A549 (cell line): ENCODE data around the gene CRYZ. TPM values are rescaled to one million over a fixed set of nuclear protein-coding genes. Genes with fewer than 3 reads are reported as not detected.

Source experiments
- ATAC-seq, 2 experiments: fragments of 200-7000 bp in 1 of 2; fragments of >200 bp in 1 of 2; cut with Nextera tagmentation in 1 of 2; cut with Tn5 transposase in 1 of 2; 3 replicates each; pipeline versions ENCODE4 v1.8.0 to v1.9.1; 2018 to 2020; ENCODE audit warnings: mild to moderate bottlenecking in 1 of 2, moderate library complexity in 1 of 2
- CTCF ChIA-PET: fragments of 300-600 bp; sonication (Branson Sonifier 250); formaldehyde crosslinking; extraction: SDS; loops from one replicate; lab custom pipeline; 2021; ENCODE audit warnings: antibody characterized with exemption, inconsistent platforms; lab: Yijun Ruan, JAX
- POLR2A ChIA-PET: fragments of 350-600 bp; formaldehyde crosslinking; extraction: SDS; loops from one replicate; lab custom pipeline; 2021; ENCODE audit warnings: antibody characterized with exemption, inconsistent platforms; lab: Yijun Ruan, JAX
- DNase-seq, 2 experiments: peaks; one replicate each; pipeline versions ENCODE4 v3.0.0 to v3.0.0-alpha.2; 2011 to 2016; ENCODE audit warnings: low read depth in 1 of 2, low spot score in 1 of 2
- FAIRE-seq: peaks from 2 replicates; lab custom pipeline; 2011; peaks lifted over from hg19 to GRCh38; lab: Jason Lieb, UNC
- H3K27ac ChIP-seq, 2 experiments: fragments of >200 bp; sonication (Bioruptor Twin); formaldehyde crosslinking; 3 replicates each; pipeline ENCODE4 v1.5.1; 2016 to 2017
- H3K4me1 ChIP-seq: fragments of >200 bp; sonication (Bioruptor Twin); formaldehyde crosslinking; 3 replicates; pipeline ENCODE4 v1.6.1; 2016
- H3K4me2 ChIP-seq: fragments of >200 bp; sonication (Bioruptor Twin); formaldehyde crosslinking; 3 replicates; pipeline ENCODE4 v1.6.1; 2016
- H3K4me3 ChIP-seq: fragments of >200 bp; sonication (Bioruptor Twin); formaldehyde crosslinking; 3 replicates; pipeline ENCODE4 v1.5.1; 2016
- H3K9me3 ChIP-seq: fragments of >200 bp; sonication (Bioruptor Twin); formaldehyde crosslinking; 3 replicates; pipeline ENCODE4 v1.6.1; 2016
- BHLHE40 ChIP-seq: IDR thresholded peaks from 2 replicates; pipeline ENCODE4 v1.6.1; 2012; ENCODE audit warnings: low read depth, low read length, inconsistent platforms
- CBX2 ChIP-seq: fragments of 200-600 bp; sonication (generic); IDR thresholded peaks from 2 replicates; pipeline ENCODE4 v1.6.1; 2016; ENCODE audit warnings: low read depth, mild to moderate bottlenecking, borderline replicate concordance
- ESRRA ChIP-seq: fragments of 150-350 bp; IDR thresholded peaks from 2 replicates; pipeline ENCODE4 v1.6.1; 2014; ENCODE audit warnings: mild to moderate bottlenecking, low read length, borderline replicate concordance
- FOXS1 ChIP-seq: fragments of 250-450 bp; sonication (Bioruptor Pico); IDR thresholded peaks from 2 replicates; pipeline ENCODE4 v1.5.0; 2020; ENCODE audit warnings: mild to moderate bottlenecking, moderate library complexity
- HDAC2 ChIP-seq: fragments of 200-600 bp; sonication (generic); IDR thresholded peaks from 2 replicates; pipeline ENCODE4 v1.6.1; 2016
- HOXA7 ChIP-seq: fragments of 250-450 bp; sonication (Bioruptor Pico); IDR thresholded peaks from 2 replicates; pipeline ENCODE4 v1.5.0; 2020; ENCODE audit warnings: mild to moderate bottlenecking, moderate library complexity
- JUN ChIP-seq, 2 experiments: fragments of >200 bp; sonication (Bioruptor Twin); formaldehyde crosslinking; IDR thresholded peaks; 2 replicates in 1 of 2; 3 replicates in 1 of 2; pipeline ENCODE4 v1.6.1; 2016 to 2017
- MAFK ChIP-seq: fragments of 450-650 bp; IDR thresholded peaks from 2 replicates; pipeline ENCODE4 v1.6.1; 2014; ENCODE audit not compliant: partially characterized antibody
- MAZ ChIP-seq: fragments of 150-350 bp; IDR thresholded peaks from 2 replicates; pipeline ENCODE4 v1.6.1; 2014; ENCODE audit warnings: antibody characterized with exemption, low read depth, low read length, borderline replicate concordance
- MYC ChIP-seq: IDR thresholded peaks from 2 replicates; pipeline ENCODE4 v1.6.1; 2012; ENCODE audit warnings: mild to moderate bottlenecking, inconsistent platforms, low read length, improper control_type of control experiment, borderline replicate concordance
- NPAS2 ChIP-seq: fragments of 250-450 bp; sonication (Bioruptor Pico); IDR thresholded peaks from 2 replicates; pipeline ENCODE4 v1.8.0; 2022; ENCODE audit warnings: mild to moderate bottlenecking, moderate library complexity, borderline replicate concordance
- POLR2AphosphoS2 ChIP-seq: conservative IDR thresholded peaks from 2 replicates; pipeline ENCODE4 v1.6.1; 2012; ENCODE audit warnings: low read length, improper control_type of control experiment, inconsistent platforms
- RAD21 ChIP-seq, 2 experiments: fragments of >200 bp in 1 of 2; sonication (Bioruptor Twin) in 1 of 2; formaldehyde crosslinking in 1 of 2; IDR thresholded peaks in 1 of 2; conservative IDR thresholded peaks in 1 of 2; 2 replicates in 1 of 2; 3 replicates in 1 of 2; pipeline ENCODE4 v1.6.1; 2012 to 2018; ENCODE audit warnings: inconsistent platforms in 1 of 2
- RARB ChIP-seq: fragments of 250-450 bp; sonication (Bioruptor Pico); IDR thresholded peaks from 2 replicates; pipeline ENCODE4 v1.8.0; 2021; ENCODE audit warnings: mild to moderate bottlenecking, moderate library complexity
- RNF2 ChIP-seq: fragments of 200-600 bp; sonication (generic); IDR thresholded peaks from 2 replicates; pipeline ENCODE4 v1.6.1; 2016; ENCODE audit warnings: low read depth, mild to moderate bottlenecking, antibody characterized with exemption, moderate library complexity, borderline replicate concordance
- SMC3 ChIP-seq: fragments of >200 bp; sonication (Bioruptor Twin); formaldehyde crosslinking; IDR thresholded peaks from 3 replicates; pipeline ENCODE4 v1.6.1; 2018; ENCODE audit warnings: inconsistent platforms
- TP53 ChIP-seq: fragments of 250-450 bp; sonication (Bioruptor Pico); IDR thresholded peaks from 2 replicates; pipeline ENCODE4 v1.5.0; 2021; ENCODE audit warnings: mild to moderate bottlenecking, moderate library complexity
- ZC3H11A ChIP-seq: fragments of 450-650 bp; IDR thresholded peaks from 2 replicates; pipeline ENCODE4 v1.6.1; 2014; ENCODE audit warnings: antibody characterized with exemption, mild to moderate bottlenecking
- ZNF302 ChIP-seq: fragments of 250-450 bp; sonication (Bioruptor Pico); IDR thresholded peaks from 2 replicates; pipeline ENCODE4 v1.9.0; 2021; ENCODE audit warnings: inconsistent platforms, mild to moderate bottlenecking, moderate library complexity
- ZSCAN20 ChIP-seq: fragments of 250-450 bp; sonication (Bioruptor Pico); IDR thresholded peaks from 2 replicates; pipeline ENCODE4 v1.8.0; 2022; ENCODE audit warnings: mild to moderate bottlenecking, moderate library complexity
- WGBS: methylation state at CpG from one replicate; pipeline ENCODE4 v1.1.6; 2017; ENCODE audit errors: missing lambda C conversion rate; 5-methylcytosine and 5-hydroxymethylcytosine counted together
- polyA plus RNA-seq, 4 experiments: library from polyadenylated mRNA; depleted of rRNA in 3 of 4; stranded (reverse); fragments of >200 nt; fragmentation: RNase III in 1 of 4; extraction: RNeasy Plus Mini Kit Qiagen cat#74134 plus additional on column Dnase treatment in 1 of 4; gene quantifications; 2 replicates in 3 of 4; 3 replicates in 1 of 4; pipeline ENCODE4 v1.2.3, GENCODE V29; 2011 to 2017
- TF ChIP-seq, protein P1 (sequence below): fragments of 450-650 bp; IDR thresholded peaks from 2 replicates; pipeline ENCODE4 v1.6.1; 2014; ENCODE audit warnings: antibody characterized with exemption
- TF ChIP-seq, protein P2 (sequence below): fragments of 200-600 bp; sonication (generic); IDR thresholded peaks from 2 replicates; pipeline ENCODE4 v1.6.1; 2016; ENCODE audit warnings: antibody characterized with exemption, mild to moderate bottlenecking, moderate library complexity
- TF ChIP-seq, protein P3 (sequence below): fragments of >200 bp; sonication (Bioruptor Twin); formaldehyde crosslinking; IDR thresholded peaks from 3 replicates; pipeline ENCODE4 v1.5.1; 2016
- TF ChIP-seq, protein P4 (sequence below): IDR thresholded peaks from 2 replicates; pipeline ENCODE4 v1.6.1; 2012; ENCODE audit warnings: low read depth, borderline replicate concordance
- TF ChIP-seq, protein P5 (sequence below): fragments of >200 bp; sonication (Bioruptor Twin); formaldehyde crosslinking; IDR thresholded peaks from 3 replicates; pipeline ENCODE4 v1.6.1; 2016

Gene CRYZ
- polyA plus RNA-seq, 2 of the 4 experiments (the other 2 are of a cell fraction) = 99.1 to 159 TPM

DNA sequence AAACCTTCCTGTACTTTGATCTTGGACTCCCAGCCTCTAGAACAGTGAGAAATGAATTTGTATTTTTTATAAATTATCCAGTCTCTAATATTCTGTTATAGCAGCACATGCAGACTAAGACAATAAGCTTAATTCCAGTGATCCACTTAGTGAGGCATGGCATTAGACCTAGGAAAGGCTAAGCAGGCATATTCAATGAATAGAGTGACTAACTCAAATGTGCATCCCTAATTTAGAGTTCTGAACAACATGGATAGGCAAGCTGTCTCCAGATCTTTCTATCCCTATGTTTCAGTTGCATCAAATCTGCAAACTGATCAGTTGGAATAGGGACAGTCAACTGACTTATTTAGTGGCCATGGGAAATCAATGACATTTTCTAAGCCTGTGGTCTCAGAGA, 54.9 kb downstream of the CRYZ start:
- Histone ChIP-seq H3K4me2 (no peak overlapping the region), H3K27ac (no peak overlapping the region), H3K9me3 (no peaks in the 10 kb centered on the region), H3K4me1 (no peaks in the 10 kb centered on the region), H3K4me3 (no peak overlapping the region)
- FAIRE-seq (no peak), ATAC-seq (no peak), DNase-seq (no peak)
- ChIA-PET CTCF (no interaction called here), POLR2A (no interaction called here)
- TF ChIP-seq TP53 (CRISPR knock-in tag) (no peak), MYC (no peak), FOXS1 (CRISPR knock-in tag) (no peak), HDAC2 (no peak), ZSCAN20 (CRISPR knock-in tag) (no peak), SMC3 (no peak), HOXA7 (CRISPR knock-in tag) (no peak), RARB (CRISPR knock-in tag) (no peak), JUN (IDR thresholded peaks at IDR 0.05) (no peak), BHLHE40 (no peak), RAD21 (conservative IDR thresholded peaks at IDR 0.05 in 1 of 2, IDR thresholded peaks at IDR 0.05 in 1 of 2) (no peak), ESRRA (no peak), POLR2AphosphoS2 (no peak)
- TF ChIP-seq, protein P1, sequence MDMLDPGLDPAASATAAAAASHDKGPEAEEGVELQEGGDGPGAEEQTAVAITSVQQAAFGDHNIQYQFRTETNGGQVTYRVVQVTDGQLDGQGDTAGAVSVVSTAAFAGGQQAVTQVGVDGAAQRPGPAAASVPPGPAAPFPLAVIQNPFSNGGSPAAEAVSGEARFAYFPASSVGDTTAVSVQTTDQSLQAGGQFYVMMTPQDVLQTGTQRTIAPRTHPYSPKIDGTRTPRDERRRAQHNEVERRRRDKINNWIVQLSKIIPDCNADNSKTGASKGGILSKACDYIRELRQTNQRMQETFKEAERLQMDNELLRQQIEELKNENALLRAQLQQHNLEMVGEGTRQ = no peak
- TF ChIP-seq, protein P2, sequence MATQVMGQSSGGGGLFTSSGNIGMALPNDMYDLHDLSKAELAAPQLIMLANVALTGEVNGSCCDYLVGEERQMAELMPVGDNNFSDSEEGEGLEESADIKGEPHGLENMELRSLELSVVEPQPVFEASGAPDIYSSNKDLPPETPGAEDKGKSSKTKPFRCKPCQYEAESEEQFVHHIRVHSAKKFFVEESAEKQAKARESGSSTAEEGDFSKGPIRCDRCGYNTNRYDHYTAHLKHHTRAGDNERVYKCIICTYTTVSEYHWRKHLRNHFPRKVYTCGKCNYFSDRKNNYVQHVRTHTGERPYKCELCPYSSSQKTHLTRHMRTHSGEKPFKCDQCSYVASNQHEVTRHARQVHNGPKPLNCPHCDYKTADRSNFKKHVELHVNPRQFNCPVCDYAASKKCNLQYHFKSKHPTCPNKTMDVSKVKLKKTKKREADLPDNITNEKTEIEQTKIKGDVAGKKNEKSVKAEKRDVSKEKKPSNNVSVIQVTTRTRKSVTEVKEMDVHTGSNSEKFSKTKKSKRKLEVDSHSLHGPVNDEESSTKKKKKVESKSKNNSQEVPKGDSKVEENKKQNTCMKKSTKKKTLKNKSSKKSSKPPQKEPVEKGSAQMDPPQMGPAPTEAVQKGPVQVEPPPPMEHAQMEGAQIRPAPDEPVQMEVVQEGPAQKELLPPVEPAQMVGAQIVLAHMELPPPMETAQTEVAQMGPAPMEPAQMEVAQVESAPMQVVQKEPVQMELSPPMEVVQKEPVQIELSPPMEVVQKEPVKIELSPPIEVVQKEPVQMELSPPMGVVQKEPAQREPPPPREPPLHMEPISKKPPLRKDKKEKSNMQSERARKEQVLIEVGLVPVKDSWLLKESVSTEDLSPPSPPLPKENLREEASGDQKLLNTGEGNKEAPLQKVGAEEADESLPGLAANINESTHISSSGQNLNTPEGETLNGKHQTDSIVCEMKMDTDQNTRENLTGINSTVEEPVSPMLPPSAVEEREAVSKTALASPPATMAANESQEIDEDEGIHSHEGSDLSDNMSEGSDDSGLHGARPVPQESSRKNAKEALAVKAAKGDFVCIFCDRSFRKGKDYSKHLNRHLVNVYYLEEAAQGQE = no peak
- TF ChIP-seq, protein P3, sequence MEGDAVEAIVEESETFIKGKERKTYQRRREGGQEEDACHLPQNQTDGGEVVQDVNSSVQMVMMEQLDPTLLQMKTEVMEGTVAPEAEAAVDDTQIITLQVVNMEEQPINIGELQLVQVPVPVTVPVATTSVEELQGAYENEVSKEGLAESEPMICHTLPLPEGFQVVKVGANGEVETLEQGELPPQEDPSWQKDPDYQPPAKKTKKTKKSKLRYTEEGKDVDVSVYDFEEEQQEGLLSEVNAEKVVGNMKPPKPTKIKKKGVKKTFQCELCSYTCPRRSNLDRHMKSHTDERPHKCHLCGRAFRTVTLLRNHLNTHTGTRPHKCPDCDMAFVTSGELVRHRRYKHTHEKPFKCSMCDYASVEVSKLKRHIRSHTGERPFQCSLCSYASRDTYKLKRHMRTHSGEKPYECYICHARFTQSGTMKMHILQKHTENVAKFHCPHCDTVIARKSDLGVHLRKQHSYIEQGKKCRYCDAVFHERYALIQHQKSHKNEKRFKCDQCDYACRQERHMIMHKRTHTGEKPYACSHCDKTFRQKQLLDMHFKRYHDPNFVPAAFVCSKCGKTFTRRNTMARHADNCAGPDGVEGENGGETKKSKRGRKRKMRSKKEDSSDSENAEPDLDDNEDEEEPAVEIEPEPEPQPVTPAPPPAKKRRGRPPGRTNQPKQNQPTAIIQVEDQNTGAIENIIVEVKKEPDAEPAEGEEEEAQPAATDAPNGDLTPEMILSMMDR = no peak
- TF ChIP-seq, protein P4, sequence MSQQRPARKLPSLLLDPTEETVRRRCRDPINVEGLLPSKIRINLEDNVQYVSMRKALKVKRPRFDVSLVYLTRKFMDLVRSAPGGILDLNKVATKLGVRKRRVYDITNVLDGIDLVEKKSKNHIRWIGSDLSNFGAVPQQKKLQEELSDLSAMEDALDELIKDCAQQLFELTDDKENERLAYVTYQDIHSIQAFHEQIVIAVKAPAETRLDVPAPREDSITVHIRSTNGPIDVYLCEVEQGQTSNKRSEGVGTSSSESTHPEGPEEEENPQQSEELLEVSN = no peak

DNA sequence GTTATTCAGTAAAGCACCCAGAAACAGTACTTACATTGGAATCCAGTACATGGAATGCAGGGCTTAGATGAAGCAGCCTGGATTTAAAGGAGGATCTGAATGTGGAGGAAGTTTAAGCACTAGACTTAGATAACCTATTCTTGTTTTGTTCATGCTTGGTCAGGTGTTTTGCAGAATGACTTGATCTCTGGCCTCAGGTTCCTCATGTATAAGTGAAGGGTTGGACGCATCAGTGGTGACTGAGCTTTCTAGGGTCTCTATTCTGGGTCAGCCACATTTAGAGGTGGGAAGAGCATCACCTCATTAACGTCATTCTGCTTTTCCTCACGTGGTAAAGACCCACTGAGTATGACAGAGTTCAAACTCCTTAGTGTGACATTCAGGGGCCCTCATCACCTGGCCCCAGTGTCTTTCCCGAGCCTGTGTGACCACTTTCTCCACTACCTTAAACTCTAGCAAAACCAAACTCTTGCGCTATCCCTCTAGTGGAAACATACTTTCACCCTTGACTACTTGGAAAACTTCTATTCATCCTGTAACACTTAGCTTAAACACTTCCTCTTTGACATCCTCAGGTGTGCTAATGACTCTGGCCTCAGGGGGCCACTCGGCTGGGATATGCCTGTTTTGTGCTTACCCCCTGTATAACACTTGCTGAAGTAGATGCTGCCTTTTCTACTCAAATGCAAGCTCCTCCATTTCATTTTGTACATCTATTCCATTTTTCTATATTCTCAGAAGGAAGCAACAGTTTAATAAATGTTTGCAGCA, 58.4 kb downstream of the CRYZ start:
- 32% methylated on average over 6 of the region's 6 CpGs for WGBS
- no peak for DNase-seq
- CTCF ChIA-PET = interaction anchor here (0.8 kb wide), 1 partner anchor 16 kb away, joined by 4 read pairs; no protein-coding TSS in a partner anchor

More for the DNA sequence above, 58.4 kb downstream of the CRYZ start:
- POLR2A ChIA-PET = no interaction called here
- ATAC-seq (no peak), FAIRE-seq (no peak)
- no peak for TF ChIP-seq ZC3H11A
- TF ChIP-seq RNF2 = no peak
- no peak for TF ChIP-seq MAFK
- TF ChIP-seq JUN (IDR thresholded peaks at IDR 0.05) = no peak
- TF ChIP-seq ZNF302 (CRISPR knock-in tag) = no peak
- TF ChIP-seq, protein P5, sequence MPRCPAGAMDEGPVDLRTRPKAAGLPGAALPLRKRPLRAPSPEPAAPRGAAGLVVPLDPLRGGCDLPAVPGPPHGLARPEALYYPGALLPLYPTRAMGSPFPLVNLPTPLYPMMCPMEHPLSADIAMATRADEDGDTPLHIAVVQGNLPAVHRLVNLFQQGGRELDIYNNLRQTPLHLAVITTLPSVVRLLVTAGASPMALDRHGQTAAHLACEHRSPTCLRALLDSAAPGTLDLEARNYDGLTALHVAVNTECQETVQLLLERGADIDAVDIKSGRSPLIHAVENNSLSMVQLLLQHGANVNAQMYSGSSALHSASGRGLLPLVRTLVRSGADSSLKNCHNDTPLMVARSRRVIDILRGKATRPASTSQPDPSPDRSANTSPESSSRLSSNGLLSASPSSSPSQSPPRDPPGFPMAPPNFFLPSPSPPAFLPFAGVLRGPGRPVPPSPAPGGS = no peak
- no peak for TF ChIP-seq CBX2
- no peak for TF ChIP-seq RARB (CRISPR knock-in tag)
- no peak for TF ChIP-seq FOXS1 (CRISPR knock-in tag)
- TF ChIP-seq NPAS2 = no peak
- no peak for TF ChIP-seq MAZ
- TF ChIP-seq, all 56 proteins: peak for 0
- Histone ChIP-seq H3K27ac (no peak overlapping the region), H3K4me1 (no peaks in the 10 kb centered on the region), H3K4me2 (no peak overlapping the region), H3K9me3 (no peaks in the 10 kb centered on the region), H3K4me3 (no peak overlapping the region)
